GM19239 (cell line): Measurements from ENCODE around the gene ZNF74.
A peak's percentile ranks its signal among the peaks of the same experiment; 100 is the strongest.
"Not testable (repeated sequence)": the region's sequence is repeated elsewhere in the genome, so short reads cannot be mapped to it uniquely, and the experiment has no call there.

Experiments used
- DNase-seq: peaks from one replicate; pipeline ENCODE4 v3.0.0; 2011; ENCODE audit warnings: low spot score; ENCODE audit not compliant: insufficient read length
- FAIRE-seq: peaks from 2 replicates; lab custom pipeline; 2011; peaks lifted over from hg19 to GRCh38; lab: Jason Lieb, UNC

ZNF74 gene

GRCh38 chr22:20414450-20414849 is 20.5 kb downstream of the ZNF74 start:
- no peak for FAIRE-seq

GRCh38 chr22:20415241-20415640 is 21.3 kb downstream of the ZNF74 start:
- FAIRE-seq, DNase-seq: not testable (repeated sequence)

More at GRCh38 chr22:20414450-20414849, 20.5 kb downstream of the ZNF74 start:
- DNase-seq = no peak

GRCh38 chr22:20415699-20416098 is 21.7 kb downstream of the ZNF74 start:
- not testable (repeated sequence) for FAIRE-seq, DNase-seq

GRCh38 chr22:20418211-20418788 is 24.3 kb downstream of the ZNF74 start:
- peak; percentile 83 for DNase-seq
- FAIRE-seq = peak; percentile 56

GRCh38 chr22:20419664-20419951 is 25.7 kb downstream of the ZNF74 start:
- DNase-seq = no peak
- FAIRE-seq = no peak

- FAIRE-seq (no peak), DNase-seq (no peak)
Measured at GRCh38 chr22:20420157-20420842, 26.3 kb downstream of the ZNF74 start.

- DNase-seq (no peak), FAIRE-seq (no peak)
Measured at GRCh38 chr22:20421507-20421874, 27.5 kb downstream of the ZNF74 start.

GRCh38 chr22:20422271-20423007 is 28.5 kb downstream of the ZNF74 start:
- FAIRE-seq (no peak), DNase-seq (no peak)

- DNase-seq (no peak), FAIRE-seq (no peak)
Measured at GRCh38 chr22:20423008-20423905, 29.3 kb downstream of the ZNF74 start.

GRCh38 chr22:20423906-20424551 is 30.1 kb downstream of the ZNF74 start:
- FAIRE-seq = no peak
- no peak for DNase-seq

- FAIRE-seq = no peak
Measured at GRCh38 chr22:20424568-20424931, 30.6 kb downstream of the ZNF74 start.

GRCh38 chr22:20424932-20425565 is 31.1 kb downstream of the ZNF74 start:
- FAIRE-seq (no peak), DNase-seq (no peak)

More at GRCh38 chr22:20424568-20424931, 30.6 kb downstream of the ZNF74 start:
- DNase-seq = no peak

- no peak for FAIRE-seq
- DNase-seq = no peak
Measured at GRCh38 chr22:20425566-20426258, 31.8 kb downstream of the ZNF74 start.

GRCh38 chr22:20426259-20426615 is 32.3 kb downstream of the ZNF74 start:
- no peak for DNase-seq
- FAIRE-seq = no peak

- DNase-seq (no peak), FAIRE-seq (no peak)
Measured at GRCh38 chr22:20427104-20427944, 33.4 kb downstream of the ZNF74 start.

GRCh38 chr22:20427945-20428417 is 34.0 kb downstream of the ZNF74 start:
- DNase-seq (no peak), FAIRE-seq (no peak)

GRCh38 chr22:20428496-20429253 is 34.7 kb downstream of the ZNF74 start:
- DNase-seq (no peak), FAIRE-seq (no peak)
